Pons (tissue), 1 donor: ENCODE measurements around the gene ZSWIM4.

Experiments
- DNase-seq: peaks from one replicate; pipeline ENCODE4 v3.0.0-alpha.2; 2016; ENCODE audit warnings: low spot score

The ZSWIM4 gene

DNA sequence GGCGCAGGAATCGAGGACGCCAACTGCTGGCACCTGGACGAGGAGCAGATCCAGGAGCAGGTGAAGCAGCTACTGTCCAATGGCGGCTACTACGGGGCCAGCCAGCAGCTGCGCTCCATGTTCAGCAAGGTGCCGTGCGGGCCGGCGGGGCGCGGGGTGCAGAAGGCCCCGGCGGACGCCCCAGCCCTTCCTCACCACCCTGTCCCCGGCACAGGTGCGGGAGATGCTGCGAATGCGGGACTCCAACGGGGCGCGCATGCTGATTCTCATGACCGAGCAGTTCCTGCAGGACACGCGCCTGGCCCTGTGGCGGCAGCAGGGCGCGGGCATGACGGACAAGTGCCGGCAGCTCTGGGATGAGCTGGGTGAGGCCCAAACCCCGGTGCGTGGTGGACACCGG lies 13.6 kb downstream of the ZSWIM4 start:
- no peak for DNase-seq

DNA sequence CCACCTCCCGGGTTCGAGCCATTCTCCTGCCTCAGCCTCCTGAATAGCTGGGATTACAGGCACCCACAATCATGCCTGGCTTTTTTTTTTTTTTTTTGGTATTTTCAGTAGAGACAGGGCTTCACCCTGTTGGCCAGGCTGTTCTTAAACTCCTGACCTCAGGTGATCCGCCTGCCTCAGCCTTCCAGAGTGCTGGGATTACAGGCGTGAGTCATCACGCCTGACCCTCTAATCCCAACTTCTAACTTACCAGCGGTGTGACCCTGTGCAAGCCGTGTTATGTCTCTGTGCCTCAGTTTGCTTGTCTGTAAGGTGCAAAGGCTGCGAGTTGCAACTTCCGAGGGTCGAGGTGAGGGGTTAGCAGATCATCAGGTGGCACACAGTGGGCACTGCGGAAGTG lies 17.3 kb downstream of the ZSWIM4 start:
- DNase-seq, result no peak

DNA sequence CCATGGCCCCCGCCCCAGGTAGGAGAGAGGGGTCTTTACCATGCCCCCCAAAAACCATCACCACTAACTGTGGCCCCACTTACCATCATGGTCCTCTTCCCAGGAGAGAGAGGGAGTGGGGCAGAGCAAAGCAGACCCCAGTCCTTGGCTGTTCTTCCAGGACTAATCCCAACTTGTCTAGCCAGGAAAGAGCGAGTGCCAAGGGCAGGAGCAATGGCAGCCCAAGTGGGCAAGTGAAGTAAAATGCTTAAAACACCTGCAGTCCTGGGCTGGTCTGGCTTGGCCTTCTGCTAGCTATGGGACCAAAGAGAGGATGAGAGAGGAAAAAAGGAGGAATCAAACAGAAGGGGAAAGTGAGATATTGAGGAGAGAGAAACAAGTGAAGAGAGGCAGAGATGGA lies 17.9 kb downstream of the ZSWIM4 start:
- no peak for DNase-seq

DNA sequence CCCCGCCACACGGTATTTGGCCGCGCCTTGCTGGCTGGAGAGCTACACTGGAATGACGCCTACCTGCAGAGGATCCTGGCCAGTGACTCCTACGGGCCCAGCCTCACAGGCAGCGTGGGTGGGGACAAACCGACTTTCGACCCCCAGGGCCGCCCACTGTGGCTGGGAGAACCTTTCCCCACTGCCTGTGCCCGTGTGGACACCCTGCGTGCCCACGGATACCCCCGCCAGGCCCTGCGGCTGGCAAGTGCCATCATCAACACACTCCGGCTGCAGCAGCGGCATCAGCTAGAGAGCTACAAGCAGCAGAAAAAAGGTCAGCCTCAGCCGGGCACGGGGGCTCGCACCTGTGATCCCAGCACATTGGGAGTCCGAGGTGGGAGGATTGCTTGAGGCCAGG lies 19.3 kb downstream of the ZSWIM4 start:
- no peak for DNase-seq

DNA sequence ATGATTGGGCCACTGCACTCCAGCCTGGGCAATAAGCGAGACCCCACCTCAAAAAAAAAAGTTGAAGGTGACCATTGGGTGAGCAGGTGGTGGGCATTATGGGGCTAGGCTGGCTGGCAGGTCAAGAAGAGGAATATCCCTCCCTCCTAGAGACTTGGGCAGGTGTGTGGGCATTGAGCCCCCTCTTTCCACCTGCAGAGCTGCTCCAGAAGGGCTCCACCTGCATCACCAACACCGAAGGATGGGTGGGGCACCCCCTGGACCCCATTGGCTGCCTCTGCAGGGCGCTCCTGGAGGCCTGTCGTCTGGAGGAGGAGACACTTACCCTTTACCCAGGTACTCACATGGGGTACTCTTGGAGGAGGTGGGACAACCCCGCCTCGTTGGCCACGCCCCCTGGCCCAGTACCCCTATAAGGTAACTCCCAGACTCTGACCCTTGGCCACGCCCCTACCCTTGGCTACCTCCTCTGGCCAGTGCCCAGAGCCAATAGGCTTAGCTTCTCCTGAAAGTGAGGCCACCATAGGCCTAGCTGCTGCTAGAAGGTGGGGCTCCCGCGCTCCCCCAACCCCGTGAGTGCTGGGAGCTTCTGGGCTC lies 21.9 kb downstream of the ZSWIM4 start:
- no peak for DNase-seq

DNA sequence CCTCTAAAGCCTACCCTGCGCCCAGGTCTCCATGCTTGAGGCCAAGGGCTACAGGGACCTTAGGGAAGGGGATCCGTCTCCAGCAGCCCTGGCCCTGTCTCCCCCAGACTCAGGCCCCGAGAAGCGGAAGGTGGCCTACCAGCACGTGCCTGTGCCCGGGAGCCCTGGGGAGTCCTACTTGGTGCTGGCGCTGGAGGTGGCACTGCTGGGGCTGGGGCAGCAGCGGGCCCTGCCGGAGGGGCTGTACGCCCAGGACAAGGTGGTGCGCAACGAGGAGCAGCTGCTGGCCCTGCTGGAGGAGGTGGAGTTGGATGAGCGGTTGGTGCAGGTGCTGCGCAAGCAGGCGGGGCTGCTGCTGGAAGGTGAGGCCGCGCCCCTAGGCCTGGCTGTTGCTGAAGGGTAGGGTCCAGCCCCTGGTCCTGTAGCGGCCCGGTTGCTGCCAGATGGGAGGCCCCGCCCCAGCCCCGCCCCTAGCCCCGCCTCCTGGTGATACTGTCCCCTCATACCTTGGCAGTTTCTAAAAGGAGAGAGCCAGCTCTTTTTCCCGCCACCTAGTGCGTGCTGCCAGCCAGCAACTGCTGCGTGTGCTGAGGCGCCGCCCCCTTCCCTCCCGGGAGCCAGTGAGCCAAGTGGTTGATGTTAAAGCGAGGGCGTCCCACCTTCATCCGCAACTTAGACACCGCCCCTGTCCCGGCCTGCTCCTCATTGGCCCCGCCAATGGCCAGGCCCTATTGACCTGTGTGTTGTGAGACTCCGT lies 22.6 kb downstream of the ZSWIM4 start:
- DNase-seq, result no peak

DNA sequence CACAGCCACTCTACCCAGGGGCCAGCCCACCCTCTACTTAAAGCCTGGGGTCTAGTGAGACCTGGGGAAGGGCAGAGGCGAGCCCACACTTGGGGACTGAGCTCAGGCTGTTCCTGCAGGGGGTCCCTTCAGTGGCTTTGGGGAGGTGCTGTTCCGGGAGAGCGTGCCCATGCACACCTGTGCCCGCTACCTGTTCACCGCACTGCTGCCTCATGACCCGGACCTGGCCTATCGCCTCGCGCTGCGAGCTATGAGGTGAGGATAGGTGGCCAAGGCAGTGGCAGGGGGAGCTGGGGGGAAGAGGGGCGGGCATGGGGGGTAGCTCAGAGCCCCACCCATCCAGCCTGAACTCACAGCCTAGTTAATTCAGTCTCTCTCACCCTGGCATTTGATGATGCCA lies 24.0 kb downstream of the ZSWIM4 start:
- DNase-seq, result no peak

DNA sequence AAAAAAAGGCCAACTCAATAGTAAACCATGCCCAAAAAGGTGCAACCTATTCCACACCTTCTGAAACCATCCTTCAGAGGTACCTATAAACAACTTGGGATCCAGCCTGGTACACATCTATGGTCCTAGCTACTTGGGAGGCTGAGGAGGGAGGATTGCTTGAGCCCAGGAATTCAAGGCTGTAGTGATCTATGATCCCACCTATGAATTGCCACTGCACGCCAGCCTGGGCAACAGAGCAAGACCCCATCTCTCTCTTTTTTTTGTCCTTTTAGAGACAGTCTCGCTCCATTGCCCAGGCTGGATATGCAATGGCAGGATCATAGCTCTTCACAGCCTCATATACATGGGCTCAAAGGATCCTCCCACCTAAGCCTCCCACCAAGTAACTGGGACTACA lies 26.0 kb downstream of the ZSWIM4 start:
- DNase-seq, result no peak

DNA sequence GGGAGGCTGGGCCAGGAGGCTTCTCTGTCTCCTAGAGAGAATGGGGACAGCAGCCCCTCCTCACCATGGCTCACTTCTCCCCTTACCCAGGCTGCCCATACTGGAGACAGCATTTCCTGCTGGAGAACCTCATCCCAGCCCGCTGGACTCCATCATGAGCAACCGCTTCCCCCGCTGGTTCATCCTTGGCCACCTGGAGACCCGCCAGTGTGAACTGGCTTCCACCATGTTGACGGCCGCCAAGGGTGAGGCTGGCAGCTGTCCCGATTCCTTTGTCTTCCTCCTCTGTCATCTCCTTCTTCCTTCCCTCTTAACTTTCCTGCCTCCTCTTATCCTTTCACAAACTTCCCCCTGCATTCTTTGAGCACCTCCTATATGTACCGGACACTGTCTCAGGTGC lies 28.0 kb downstream of the ZSWIM4 start:
- no peak for DNase-seq

DNA sequence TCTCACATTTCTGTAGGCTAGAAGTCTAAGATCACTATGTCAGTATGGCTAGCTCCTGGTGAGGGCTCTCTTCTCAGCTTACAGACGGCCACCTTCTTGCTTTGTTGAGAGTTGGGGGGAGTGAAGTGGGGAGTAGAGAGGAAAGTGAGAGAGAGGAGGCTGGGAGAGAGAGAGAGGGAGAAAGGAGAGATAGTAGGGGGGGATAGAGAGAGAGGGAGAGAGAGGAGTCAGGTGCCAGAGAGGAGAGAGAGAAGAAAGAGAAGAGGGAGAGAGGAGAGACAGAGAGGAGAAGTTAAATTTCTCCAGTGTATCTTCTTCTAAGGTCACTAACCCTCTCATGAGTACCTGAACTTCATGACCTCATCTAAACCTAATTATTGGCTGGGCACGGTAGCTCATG lies 28.7 kb downstream of the ZSWIM4 start:
- DNase-seq, result no peak

DNA sequence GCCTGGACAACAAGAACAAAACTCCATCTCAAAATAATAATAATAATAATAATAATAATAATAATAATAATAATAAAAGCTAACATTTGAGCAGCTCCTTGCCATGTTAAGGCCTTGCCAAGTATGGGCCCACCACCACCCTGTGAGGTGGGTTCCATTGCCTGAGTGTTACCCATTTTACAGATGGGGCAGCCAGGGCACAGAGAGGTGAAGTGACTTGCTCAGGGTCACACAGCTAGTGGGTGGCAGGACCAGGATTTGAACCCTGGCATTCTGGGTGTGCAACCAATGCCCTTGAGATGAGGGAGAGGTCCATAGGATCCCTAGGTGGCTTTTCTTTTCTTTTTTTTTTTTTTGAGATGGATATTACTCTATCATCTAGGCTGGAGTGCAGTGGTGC lies 29.5 kb downstream of the ZSWIM4 start:
- no peak for DNase-seq

DNA sequence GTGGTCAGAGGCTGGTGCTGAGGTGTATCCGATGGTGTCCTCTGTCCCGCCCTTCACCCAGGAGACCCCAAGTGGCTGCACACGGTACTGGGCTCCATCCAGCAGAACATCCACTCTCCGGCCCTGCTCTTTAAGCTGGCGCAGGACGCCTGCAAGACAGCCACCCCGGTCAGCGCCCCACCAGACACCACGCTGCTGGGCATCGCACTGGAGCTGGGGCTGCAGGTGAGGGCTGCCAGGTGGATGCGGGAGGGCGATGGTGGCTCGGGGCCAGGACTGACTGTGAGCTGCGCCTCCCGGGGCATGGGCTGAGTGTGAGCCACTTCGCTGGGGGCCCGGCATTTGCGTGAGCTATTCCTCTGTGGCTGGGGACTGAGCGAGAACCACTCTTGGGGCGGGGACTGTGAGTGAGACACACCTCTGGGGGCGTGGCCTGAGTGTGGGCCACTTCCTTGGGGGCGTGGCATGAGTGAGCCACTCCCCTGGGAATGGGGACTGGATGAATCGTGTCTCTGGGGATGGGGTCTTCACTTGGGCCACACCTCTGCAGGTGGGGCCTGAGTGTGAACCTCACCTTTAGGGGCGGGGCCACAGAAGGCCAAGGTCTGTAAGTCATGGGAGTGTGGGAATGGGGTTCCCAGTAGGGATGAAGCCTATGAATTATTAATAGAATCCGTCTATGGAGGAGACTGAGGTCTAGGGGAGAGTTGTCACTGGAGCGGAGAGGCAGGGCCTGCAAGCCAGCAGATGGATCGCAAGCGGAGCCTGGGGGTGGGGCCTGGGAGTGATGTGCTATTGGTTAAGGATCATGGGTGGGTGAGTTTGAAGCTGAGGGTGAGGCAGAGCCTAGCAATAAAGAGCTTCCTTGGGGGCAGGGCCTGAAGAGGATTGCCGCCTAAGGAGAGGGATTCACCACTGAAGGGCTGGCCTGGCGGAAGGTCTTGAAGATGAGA lies 30.5 kb downstream of the ZSWIM4 start:
- DNase-seq, result no peak

DNA sequence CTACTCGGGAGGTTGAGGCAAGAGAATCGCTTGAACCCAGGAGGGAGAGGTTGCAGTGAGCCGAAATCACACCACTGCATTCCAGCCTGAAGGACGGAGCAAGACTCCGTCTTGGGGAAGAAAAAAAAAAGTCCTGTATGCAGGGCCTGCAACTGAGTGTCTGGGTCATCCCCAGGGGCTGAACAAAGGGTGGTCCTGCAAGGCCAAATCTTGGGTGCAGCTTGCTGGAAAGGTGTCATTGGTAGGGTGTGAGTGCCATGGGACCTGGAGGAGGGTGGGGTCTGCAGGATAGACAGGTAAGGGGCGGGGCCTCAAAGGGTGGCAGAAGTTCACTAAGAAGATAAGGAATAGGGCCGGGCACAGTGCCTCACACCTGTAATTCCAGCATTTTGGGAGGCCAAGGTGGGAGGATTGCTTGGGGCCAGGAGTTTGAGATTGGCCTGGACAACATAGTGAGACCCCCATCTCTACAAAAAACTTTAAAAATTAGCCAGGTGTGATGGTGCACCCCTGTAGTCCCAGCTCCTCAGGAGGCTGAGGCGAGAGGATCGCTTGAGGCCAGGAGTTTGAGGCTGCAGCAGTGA lies 31.5 kb downstream of the ZSWIM4 start:
- DNase-seq, result no peak

DNA sequence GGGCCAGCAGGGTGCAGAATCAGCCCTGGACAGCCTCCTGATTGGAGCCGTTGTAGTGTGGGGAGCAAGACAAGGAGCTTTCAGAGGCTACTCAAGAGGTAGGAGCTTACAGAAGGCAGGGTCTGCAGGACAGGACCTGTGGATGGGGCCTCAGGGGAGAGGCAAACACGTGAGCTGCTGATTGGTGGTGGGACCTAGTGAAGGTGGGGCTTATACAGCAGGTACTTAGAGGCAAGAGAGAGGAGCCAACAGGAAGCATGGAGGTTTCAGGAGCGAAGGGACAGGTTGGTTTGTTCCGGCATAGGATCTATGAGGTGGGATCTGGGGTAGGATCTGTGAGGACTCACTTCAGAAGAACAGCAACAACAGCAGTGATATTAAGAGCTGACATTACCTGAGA lies 32.4 kb downstream of the ZSWIM4 start:
- DNase-seq, result no peak

DNA sequence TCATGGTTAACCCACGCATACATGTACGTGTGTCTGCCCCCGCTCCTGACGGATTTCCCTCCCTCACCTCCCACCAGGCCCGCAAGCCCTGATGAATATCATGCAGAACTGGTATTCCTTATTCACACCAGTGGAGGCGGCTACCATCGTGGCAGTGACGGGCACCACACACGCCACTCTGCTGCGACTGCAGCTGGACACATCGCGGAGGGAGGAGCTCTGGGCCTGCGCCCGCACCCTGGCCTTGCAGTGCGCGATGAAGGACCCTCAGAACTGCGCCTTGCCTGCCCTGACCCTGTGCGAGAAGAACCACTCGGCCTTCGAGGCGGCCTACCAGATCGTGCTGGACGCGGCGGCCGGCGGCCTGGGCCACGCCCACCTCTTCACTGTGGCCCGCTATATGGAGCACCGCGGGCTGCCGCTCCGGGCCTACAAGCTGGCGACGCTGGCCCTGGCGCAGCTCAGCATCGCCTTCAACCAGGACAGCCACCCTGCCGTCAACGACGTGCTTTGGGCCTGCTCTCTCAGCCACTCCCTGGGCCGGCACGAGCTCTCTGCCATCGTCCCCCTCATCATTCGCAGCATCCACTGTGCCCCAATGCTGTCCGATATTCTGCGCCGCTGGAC lies 35.0 kb downstream of the ZSWIM4 start:
- no peak for DNase-seq

DNA sequence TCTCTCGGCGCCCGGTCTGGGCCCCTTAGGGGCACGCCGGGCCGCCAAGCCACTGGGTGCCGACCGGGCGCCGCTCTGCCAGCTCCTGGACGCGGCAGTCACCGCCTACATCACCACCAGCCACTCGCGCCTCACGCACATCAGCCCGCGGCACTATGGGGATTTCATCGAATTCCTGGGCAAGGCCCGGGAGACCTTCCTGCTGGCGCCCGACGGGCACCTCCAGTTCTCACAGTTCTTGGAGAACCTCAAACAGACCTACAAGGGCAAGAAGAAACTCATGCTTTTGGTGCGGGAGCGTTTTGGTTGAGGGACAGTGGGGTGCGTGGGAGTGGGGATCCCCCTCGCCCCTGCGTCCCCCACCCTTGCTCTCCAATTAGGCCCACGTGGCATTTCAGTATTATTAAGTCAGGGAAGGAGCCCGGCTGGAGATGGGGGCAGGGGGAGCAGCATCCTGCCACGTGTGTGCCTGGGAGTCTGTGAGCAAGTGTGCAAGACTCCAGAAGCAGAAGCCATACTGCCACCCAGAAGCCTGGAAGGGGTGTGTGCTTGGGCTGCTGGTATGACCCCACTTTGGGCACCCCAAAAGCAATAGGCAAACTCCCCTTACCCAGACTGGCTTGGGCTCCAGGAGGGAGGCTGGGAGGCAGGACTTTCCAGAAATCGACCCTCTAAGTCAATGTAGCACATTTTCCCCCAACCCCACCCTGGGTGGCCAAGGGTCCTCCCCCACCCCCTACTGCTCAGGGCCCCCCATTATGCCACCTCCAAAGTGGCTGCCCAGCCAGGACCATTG lies 35.7 kb downstream of the ZSWIM4 start:
- no peak for DNase-seq

DNA sequence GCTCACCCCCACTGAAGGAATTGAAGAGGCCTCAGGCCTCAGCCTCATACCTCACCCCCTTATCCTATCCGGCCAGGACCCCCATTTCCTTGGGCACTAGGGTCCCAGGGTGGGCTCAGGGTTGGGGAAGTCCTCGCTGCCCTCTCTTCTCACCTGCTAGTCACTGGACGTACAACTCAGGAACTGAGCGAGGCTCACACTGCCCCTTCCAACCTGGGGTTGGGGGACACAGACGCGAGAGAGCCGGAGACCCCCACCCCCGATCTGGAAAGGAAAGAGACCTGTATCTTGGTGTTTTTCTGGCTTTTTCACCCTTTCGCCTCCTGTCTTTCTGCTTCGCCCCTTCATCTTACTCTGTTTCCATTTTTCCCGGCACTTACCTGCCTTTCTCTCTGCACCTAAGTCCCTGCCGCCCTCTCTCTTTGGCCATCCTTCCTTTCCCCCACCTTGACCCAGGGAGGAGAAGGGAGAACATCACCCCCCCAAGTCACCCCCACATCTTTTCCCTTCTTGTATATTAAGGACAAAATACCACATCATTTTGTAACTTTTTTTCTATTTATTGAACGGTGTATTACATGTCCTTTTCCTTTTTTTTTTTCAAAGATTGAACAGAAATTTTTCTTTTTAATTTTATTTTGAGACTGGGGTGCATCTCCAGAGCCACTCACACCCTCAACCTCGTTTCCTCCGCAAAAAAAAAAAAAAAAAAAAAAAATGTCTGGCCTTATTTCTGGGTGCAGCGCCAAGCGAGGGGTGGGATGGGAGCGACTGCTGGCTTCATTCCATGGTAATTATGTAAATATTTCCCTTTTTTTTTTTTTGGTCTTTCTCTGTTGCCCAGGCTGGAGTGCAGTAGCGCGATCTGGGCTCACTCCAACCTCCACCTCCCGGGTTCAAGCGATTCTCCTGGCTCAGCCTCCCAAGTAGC lies 36.6 kb downstream of the ZSWIM4 start:
- no peak for DNase-seq

DNA sequence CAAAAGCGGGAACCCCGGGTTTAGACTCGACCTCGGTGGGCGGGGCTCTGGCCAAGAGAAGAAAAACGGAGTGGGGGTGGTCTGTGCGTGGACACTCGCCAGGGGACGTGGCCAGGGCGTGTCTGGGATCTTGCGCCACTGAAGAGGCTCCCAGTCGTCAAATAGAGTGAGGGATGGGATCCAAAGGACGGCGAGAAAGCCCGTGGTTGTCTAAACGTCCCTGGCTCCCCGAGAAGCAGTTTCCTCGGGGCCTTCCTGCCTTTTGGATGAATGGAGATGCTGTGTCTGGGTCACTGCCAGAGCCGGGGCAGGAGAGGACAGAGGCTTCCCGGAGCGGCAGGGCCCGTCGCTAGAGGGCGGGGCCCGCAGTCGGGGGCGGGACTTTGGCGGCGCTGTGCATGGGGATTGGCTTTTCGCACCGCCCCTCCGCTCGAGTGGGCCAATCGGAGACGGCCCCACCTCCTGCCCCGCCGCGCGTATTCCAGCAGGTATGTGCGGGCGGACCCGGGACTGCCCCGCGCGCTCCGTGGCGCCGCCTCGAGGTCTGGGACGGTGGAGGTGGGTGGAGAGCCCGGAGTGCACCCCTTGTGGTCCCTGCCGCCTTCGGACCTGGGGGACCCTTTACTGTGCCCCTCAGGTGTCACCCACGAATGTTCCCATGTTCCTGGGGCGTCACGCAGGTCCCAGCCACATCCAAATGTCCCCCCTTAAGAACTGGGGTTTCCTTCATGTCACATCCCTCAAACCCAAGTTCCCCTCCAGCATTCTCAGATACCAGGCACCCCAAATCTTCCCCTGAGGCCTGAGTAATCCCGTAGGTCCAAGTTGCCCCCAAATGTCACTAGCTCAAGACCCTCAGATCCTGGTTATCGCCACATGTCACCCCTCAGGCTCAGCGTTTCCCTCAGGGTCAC lies 38.3 kb downstream of the ZSWIM4 start:
- peak; percentile 75 for DNase-seq
